SK-N-SH treated with all-trans-retinoic acid at 6 μM for 48 hours (cell line): ENCODE measurements around the gene ABCA1.

Experiments used
- ARNTL ChIP-seq: fragments of 450-650 bp; formaldehyde crosslinking; IDR thresholded peaks from 2 replicates; pipeline ENCODE4 v1.5.0; 2020; ENCODE audit warnings: low read depth, mild to moderate bottlenecking, moderate library complexity, borderline replicate concordance
- CREB5 ChIP-seq: fragments of 250-450 bp; sonication (Bioruptor Pico); IDR thresholded peaks from 2 replicates; pipeline ENCODE4 v1.5.1; 2020; ENCODE audit warnings: low read depth, mild to moderate bottlenecking, moderate library complexity
- CSRNP3 ChIP-seq: fragments of 250-450 bp; sonication (Bioruptor Pico); IDR thresholded peaks from 2 replicates; pipeline ENCODE4 v1.5.1; 2021; ENCODE audit warnings: mild to moderate bottlenecking, moderate library complexity
- PATZ1 ChIP-seq: fragments of 250-450 bp; sonication (Bioruptor Pico); IDR thresholded peaks from 2 replicates; pipeline ENCODE4 v1.8.0; 2020; ENCODE audit warnings: mild to moderate bottlenecking, moderate library complexity, borderline replicate concordance
- SNAI2 ChIP-seq: fragments of 250-450 bp; sonication (Bioruptor Pico); IDR thresholded peaks from 2 replicates; pipeline ENCODE4 v1.5.0; 2020; ENCODE audit warnings: mild to moderate bottlenecking, moderate library complexity
- TCF4 ChIP-seq: fragments of 250-450 bp; sonication (Bioruptor Pico); IDR thresholded peaks from 2 replicates; pipeline ENCODE4 v1.8.0; 2021; ENCODE audit warnings: mild to moderate bottlenecking, moderate library complexity, borderline replicate concordance
- TSHZ2 ChIP-seq: fragments of 250-450 bp; sonication (Bioruptor Pico); IDR thresholded peaks from 2 replicates; pipeline ENCODE4 v1.5.0; 2020; ENCODE audit warnings: mild to moderate bottlenecking, moderate library complexity
- ZNF565 ChIP-seq: fragments of 450-650 bp; formaldehyde crosslinking; conservative IDR thresholded peaks from 2 replicates; pipeline ENCODE4 v1.5.0; 2020; ENCODE audit warnings: low read depth, mild to moderate bottlenecking, moderate library complexity

GRCh38 chr9:104892701-104893100 is 35.3 kb downstream of the ABCA1 start:
- TF ChIP-seq SNAI2 (CRISPR knock-in tag) (no peak), PATZ1 (CRISPR knock-in tag) (no peak), CREB5 (no peak), CSRNP3 (no peak), TCF4 (no peak), TSHZ2 (no peak), ZNF565 (CRISPR knock-in tag) (no peak), ARNTL (CRISPR knock-in tag) (no peak)
